Measurements from ENCODE around the gene BTBD18. TPM values are rescaled to one million over a fixed set of nuclear protein-coding genes. Genes with fewer than 3 reads are reported as not detected.

The BTBD18 gene
- total RNA-seq, 1 donor from 2014 or later = not detected

- Mint-ChIP-seq H3K4me1 (peaks cover 53% of the 10 kb centered on the region), H3K4me3 (peak overlapping the region; percentile 95), H3K36me3 (ENCODE audit: low read depth) (peaks cover 7% of the 10 kb centered on the region), H3K9me3 (no peaks in the 10 kb centered on the region), H3K27me3 (ENCODE audit: low read depth) (no peaks in the 10 kb centered on the region), H3K27ac (ENCODE audit: unreplicated experiment) (no peak overlapping the region)
- DNase-seq (ENCODE audit: low read depth, low spot score) = no peak
- TF ChIP-seq CTCF (conservative IDR thresholded peaks at IDR 0.05) = no peak
Observed at GRCh38 chr11:57764972-57765371, 13.4 kb upstream of the BTBD18 start.

GRCh38 chr11:57764566-57764965, 12.9 kb upstream of the BTBD18 start:
- Mint-ChIP-seq H3K36me3 (ENCODE audit: low read depth) (peaks cover 7% of the 10 kb centered on the region), H3K27me3 (ENCODE audit: low read depth) (no peaks in the 10 kb centered on the region), H3K9me3 (no peaks in the 10 kb centered on the region), H3K4me3 (peak overlapping the region; percentile 95), H3K4me1 (peaks cover 50% of the 10 kb centered on the region), H3K27ac (ENCODE audit: unreplicated experiment) (peak overlapping the region; percentile 58)
- TF ChIP-seq CTCF (conservative IDR thresholded peaks at IDR 0.05) = no peak
- DNase-seq (ENCODE audit: low read depth, low spot score) = no peak

GRCh38 chr11:57764021-57764420, 12.4 kb upstream of the BTBD18 start:
- peaks cover 7% of the 10 kb centered on the region for H3K36me3 Mint-ChIP-seq (ENCODE audit: low read depth)
- H3K9me3 Mint-ChIP-seq = no peaks in the 10 kb centered on the region
- no peak for DNase-seq (ENCODE audit: low read depth, low spot score)
- peak overlapping the region; percentile 95 for H3K4me3 Mint-ChIP-seq
- TF ChIP-seq CTCF (conservative IDR thresholded peaks at IDR 0.05) = no peak
- H3K27ac Mint-ChIP-seq (ENCODE audit: unreplicated experiment) = peak overlapping the region; percentile 65
- no peaks in the 10 kb centered on the region for H3K27me3 Mint-ChIP-seq (ENCODE audit: low read depth)
- peaks cover 46% of the 10 kb centered on the region for H3K4me1 Mint-ChIP-seq

- H3K4me1 Mint-ChIP-seq = peaks cover 46% of the 10 kb centered on the region
- H3K27me3 Mint-ChIP-seq (ENCODE audit: low read depth) = no peaks in the 10 kb centered on the region
- H3K9me3 Mint-ChIP-seq = no peaks in the 10 kb centered on the region
- H3K27ac Mint-ChIP-seq (ENCODE audit: unreplicated experiment) = peak overlapping the region; percentile 65
- TF ChIP-seq CTCF (conservative IDR thresholded peaks at IDR 0.05) = peak; percentile 51
- H3K36me3 Mint-ChIP-seq (ENCODE audit: low read depth) = peaks cover 7% of the 10 kb centered on the region
- H3K4me3 Mint-ChIP-seq = peak overlapping the region; percentile 95
- DNase-seq (ENCODE audit: low read depth, low spot score) = no peak
Observed at GRCh38 chr11:57763568-57763967, 11.9 kb upstream of the BTBD18 start.

- no peak for DNase-seq (ENCODE audit: low read depth, low spot score)
- no peaks in the 10 kb centered on the region for H3K9me3 Mint-ChIP-seq
- peak overlapping the region; percentile 95 for H3K4me3 Mint-ChIP-seq
- peaks cover 7% of the 10 kb centered on the region for H3K36me3 Mint-ChIP-seq (ENCODE audit: low read depth)
- TF ChIP-seq CTCF (conservative IDR thresholded peaks at IDR 0.05) = no peak
- peaks cover 40% of the 10 kb centered on the region for H3K4me1 Mint-ChIP-seq
- H3K27ac Mint-ChIP-seq (ENCODE audit: unreplicated experiment) = peak overlapping the region; percentile 67
- no peaks in the 10 kb centered on the region for H3K27me3 Mint-ChIP-seq (ENCODE audit: low read depth)
Observed at GRCh38 chr11:57762235-57762861, 10.7 kb upstream of the BTBD18 start.

Data from neural crest cell (in vitro differentiated cells).